Neural cell (in vitro differentiated cells): Measurements from ENCODE around the gene PRICKLE3.

Experiments used
- EP300 ChIP-seq: fragments of 450-650 bp; conservative IDR thresholded peaks from 2 replicates; pipeline ENCODE4 v1.6.1; 2014; ENCODE audit warnings: antibody characterized with exemption, mild to moderate bottlenecking, moderate library complexity; ENCODE audit not compliant: poor library complexity, severe bottlenecking
- EZH2 ChIP-seq: fragments of 200-600, 300-800 bp; shearing (Covaris generic), sonication (generic); IDR thresholded peaks from 2 replicates; pipeline ENCODE4 v1.6.1; 2014; ENCODE audit warnings: antibody characterized with exemption, low read length, borderline replicate concordance, mild to moderate bottlenecking; ENCODE audit not compliant: insufficient read depth, poor library complexity, severe bottlenecking
- RAD21 ChIP-seq: fragments of 450-650 bp; conservative IDR thresholded peaks from 2 replicates; pipeline ENCODE4 v1.6.1; 2014; ENCODE audit warnings: antibody characterized with exemption, mild to moderate bottlenecking, moderate library complexity
- SMC3 ChIP-seq: fragments of 450-650 bp; conservative IDR thresholded peaks from 2 replicates; pipeline ENCODE4 v1.6.1; 2014; ENCODE audit warnings: antibody characterized with exemption, mild to moderate bottlenecking, moderate library complexity; ENCODE audit not compliant: poor library complexity
- TF ChIP-seq, protein P1 (sequence below): IDR thresholded peaks from 2 replicates; pipeline ENCODE4 v1.6.1; 2012; ENCODE audit warnings: borderline replicate concordance
- TF ChIP-seq, protein P2 (sequence below): fragments of 450-650 bp; IDR thresholded peaks from 2 replicates; pipeline ENCODE4 v1.5.1; 2014; ENCODE audit warnings: antibody characterized with exemption, mild to moderate bottlenecking, moderate library complexity; ENCODE audit not compliant: poor library complexity, severe bottlenecking

DNA sequence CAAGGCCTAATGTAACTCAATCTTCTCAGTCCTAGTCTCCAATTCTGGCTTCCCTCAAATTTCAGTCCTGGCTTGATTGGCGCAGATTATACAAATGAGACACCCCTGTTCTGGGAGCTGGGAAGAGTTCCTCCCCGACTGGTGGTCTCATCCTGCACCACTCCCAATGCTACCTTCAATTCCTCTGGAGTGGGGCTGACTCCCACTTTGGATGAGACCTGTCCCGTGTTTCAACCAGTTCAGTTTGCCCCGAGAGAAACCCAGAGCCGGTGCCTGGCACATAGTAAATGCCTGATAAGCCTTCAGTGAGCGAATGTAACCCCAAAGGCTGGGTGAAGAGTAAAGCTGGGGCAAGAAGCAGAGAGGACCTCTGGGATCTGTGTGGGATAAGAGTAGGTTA lies 17.8 kb upstream of the PRICKLE3 start:
- TF ChIP-seq, protein P1, sequence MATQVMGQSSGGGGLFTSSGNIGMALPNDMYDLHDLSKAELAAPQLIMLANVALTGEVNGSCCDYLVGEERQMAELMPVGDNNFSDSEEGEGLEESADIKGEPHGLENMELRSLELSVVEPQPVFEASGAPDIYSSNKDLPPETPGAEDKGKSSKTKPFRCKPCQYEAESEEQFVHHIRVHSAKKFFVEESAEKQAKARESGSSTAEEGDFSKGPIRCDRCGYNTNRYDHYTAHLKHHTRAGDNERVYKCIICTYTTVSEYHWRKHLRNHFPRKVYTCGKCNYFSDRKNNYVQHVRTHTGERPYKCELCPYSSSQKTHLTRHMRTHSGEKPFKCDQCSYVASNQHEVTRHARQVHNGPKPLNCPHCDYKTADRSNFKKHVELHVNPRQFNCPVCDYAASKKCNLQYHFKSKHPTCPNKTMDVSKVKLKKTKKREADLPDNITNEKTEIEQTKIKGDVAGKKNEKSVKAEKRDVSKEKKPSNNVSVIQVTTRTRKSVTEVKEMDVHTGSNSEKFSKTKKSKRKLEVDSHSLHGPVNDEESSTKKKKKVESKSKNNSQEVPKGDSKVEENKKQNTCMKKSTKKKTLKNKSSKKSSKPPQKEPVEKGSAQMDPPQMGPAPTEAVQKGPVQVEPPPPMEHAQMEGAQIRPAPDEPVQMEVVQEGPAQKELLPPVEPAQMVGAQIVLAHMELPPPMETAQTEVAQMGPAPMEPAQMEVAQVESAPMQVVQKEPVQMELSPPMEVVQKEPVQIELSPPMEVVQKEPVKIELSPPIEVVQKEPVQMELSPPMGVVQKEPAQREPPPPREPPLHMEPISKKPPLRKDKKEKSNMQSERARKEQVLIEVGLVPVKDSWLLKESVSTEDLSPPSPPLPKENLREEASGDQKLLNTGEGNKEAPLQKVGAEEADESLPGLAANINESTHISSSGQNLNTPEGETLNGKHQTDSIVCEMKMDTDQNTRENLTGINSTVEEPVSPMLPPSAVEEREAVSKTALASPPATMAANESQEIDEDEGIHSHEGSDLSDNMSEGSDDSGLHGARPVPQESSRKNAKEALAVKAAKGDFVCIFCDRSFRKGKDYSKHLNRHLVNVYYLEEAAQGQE = no peak
- TF ChIP-seq, protein P2, sequence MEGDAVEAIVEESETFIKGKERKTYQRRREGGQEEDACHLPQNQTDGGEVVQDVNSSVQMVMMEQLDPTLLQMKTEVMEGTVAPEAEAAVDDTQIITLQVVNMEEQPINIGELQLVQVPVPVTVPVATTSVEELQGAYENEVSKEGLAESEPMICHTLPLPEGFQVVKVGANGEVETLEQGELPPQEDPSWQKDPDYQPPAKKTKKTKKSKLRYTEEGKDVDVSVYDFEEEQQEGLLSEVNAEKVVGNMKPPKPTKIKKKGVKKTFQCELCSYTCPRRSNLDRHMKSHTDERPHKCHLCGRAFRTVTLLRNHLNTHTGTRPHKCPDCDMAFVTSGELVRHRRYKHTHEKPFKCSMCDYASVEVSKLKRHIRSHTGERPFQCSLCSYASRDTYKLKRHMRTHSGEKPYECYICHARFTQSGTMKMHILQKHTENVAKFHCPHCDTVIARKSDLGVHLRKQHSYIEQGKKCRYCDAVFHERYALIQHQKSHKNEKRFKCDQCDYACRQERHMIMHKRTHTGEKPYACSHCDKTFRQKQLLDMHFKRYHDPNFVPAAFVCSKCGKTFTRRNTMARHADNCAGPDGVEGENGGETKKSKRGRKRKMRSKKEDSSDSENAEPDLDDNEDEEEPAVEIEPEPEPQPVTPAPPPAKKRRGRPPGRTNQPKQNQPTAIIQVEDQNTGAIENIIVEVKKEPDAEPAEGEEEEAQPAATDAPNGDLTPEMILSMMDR = no peak
- no peak for TF ChIP-seq EZH2
- TF ChIP-seq RAD21 = no peak
- no peak for TF ChIP-seq EP300
- TF ChIP-seq SMC3 = no peak
